ENCODE data around the gene ARF5. TPM values are rescaled to one million over a fixed set of nuclear protein-coding genes. Genes with fewer than 3 reads are reported as not detected.

The ARF5 gene
- total RNA-seq, 1 experiment from 2014 or later: 155 TPM

Other genes with a start within 250 kb of the ARF5 start
- gene ZNF800, start 195.7 kb upstream of the ARF5 start, total RNA-seq (2021; ENCODE audit: unreplicated experiment): 26.0 TPM
- 19.1 TPM for gene GCC1, start 2.8 kb upstream of the ARF5 start, total RNA-seq (2021; ENCODE audit: unreplicated experiment)
- gene FSCN3, start 5.3 kb downstream of the ARF5 start, total RNA-seq (2021; ENCODE audit: unreplicated experiment): 1.1 TPM
- not detected for gene PAX4, start 29.7 kb downstream of the ARF5 start, total RNA-seq (2021; ENCODE audit: unreplicated experiment)
- gene SND1, start 63.8 kb downstream of the ARF5 start, total RNA-seq (2021; ENCODE audit: unreplicated experiment): 176 TPM